Femur (tissue), 1 donor: ENCODE data around the gene KIAA0825.

ENCODE experiments used
- DNase-seq: peaks from one replicate; pipeline ENCODE4 v3.0.0-alpha.2; 2017

KIAA0825 gene

GRCh38 chr5:94501365-94501764 lies 117.0 kb downstream of the KIAA0825 start:
- no peak for DNase-seq

GRCh38 chr5:94499806-94500205 lies 118.6 kb downstream of the KIAA0825 start:
- DNase-seq: no peak

- DNase-seq: no peak
These were observed 120.2 kb downstream of the KIAA0825 start for GRCh38 chr5:94498199-94498598.

GRCh38 chr5:94485067-94485466 lies 133.3 kb downstream of the KIAA0825 start:
- DNase-seq: no peak

- DNase-seq: no peak
These were observed 137.3 kb downstream of the KIAA0825 start for GRCh38 chr5:94481059-94481458.

- no peak for DNase-seq
These were observed 137.9 kb downstream of the KIAA0825 start for GRCh38 chr5:94480486-94480885.

- DNase-seq: no peak
These were observed 144.5 kb downstream of the KIAA0825 start for GRCh38 chr5:94473936-94474335.

- peak; percentile 27 for DNase-seq
These were observed 146.9 kb downstream of the KIAA0825 start for GRCh38 chr5:94471521-94471920.

GRCh38 chr5:94470802-94471201 lies 147.6 kb downstream of the KIAA0825 start:
- no peak for DNase-seq

- no peak for DNase-seq
These were observed 148.5 kb downstream of the KIAA0825 start for GRCh38 chr5:94469894-94470329.

GRCh38 chr5:94467954-94468930 lies 150.2 kb downstream of the KIAA0825 start:
- no peak for DNase-seq

GRCh38 chr5:94467346-94467953 lies 151.0 kb downstream of the KIAA0825 start:
- no peak for DNase-seq

GRCh38 chr5:94463739-94464138 lies 154.7 kb downstream of the KIAA0825 start:
- no peak for DNase-seq

- DNase-seq: no peak
These were observed 157.3 kb downstream of the KIAA0825 start for GRCh38 chr5:94461131-94461530.

GRCh38 chr5:94459915-94460314 lies 158.5 kb downstream of the KIAA0825 start:
- DNase-seq: no peak

- no peak for DNase-seq
These were observed 160.6 kb downstream of the KIAA0825 start for GRCh38 chr5:94457788-94458187.

GRCh38 chr5:94445726-94446125 lies 172.7 kb downstream of the KIAA0825 start:
- no peak for DNase-seq

GRCh38 chr5:94442991-94443390 lies 175.4 kb downstream of the KIAA0825 start:
- DNase-seq: no peak

GRCh38 chr5:94442076-94442475 lies 176.3 kb downstream of the KIAA0825 start:
- DNase-seq: no peak

- DNase-seq: no peak
These were observed 178.4 kb downstream of the KIAA0825 start for GRCh38 chr5:94440015-94440414.

GRCh38 chr5:94433397-94434163 lies 184.8 kb downstream of the KIAA0825 start:
- DNase-seq: no peak

GRCh38 chr5:94432499-94432898 lies 185.9 kb downstream of the KIAA0825 start:
- no peak for DNase-seq

- DNase-seq: no peak
These were observed 186.7 kb downstream of the KIAA0825 start for GRCh38 chr5:94431696-94432095.
